K562 (cell line): Measurements from ENCODE around the gene STC2. TPM values are rescaled to one million over a fixed set of nuclear protein-coding genes. Genes with fewer than 3 reads are reported as not detected.
A peak's percentile ranks its signal among the peaks of the same experiment; 100 is the strongest.

ENCODE experiments used
- ATAC-seq: fragments of 200-7000 bp; cut with Tn5 transposase; 3 replicates; pipeline ENCODE4 v1.9.1; 2020; ENCODE audit warnings: moderate library complexity
- BruUV-seq: library from RNA; stranded (reverse); fragments of 400-500 nt; replicated peaks from 2 replicates; lab custom pipeline; 2021; lab: Mats Ljungman, UMichigan
- CTCF ChIA-PET: fragments of 300-600 bp; formaldehyde crosslinking; extraction: SDS; loops from one replicate; lab custom pipeline; 2021; ENCODE audit warnings: low intra/inter-chr PET ratio; lab: Yijun Ruan, JAX
- POLR2A ChIA-PET: fragments of 300-600, 350-650 bp; sonication (Branson Sonifier 250); formaldehyde crosslinking; extraction: SDS; loops from one replicate; lab custom pipeline; 2021; ENCODE audit warnings: antibody characterized with exemption, inconsistent platforms; lab: Yijun Ruan, JAX
- DNase-seq, 4 experiments: peaks; one replicate each; pipeline versions ENCODE4 v3.0.0 to v3.0.0-alpha.2; 2011 to 2018; ENCODE audit warnings: low spot score in 3 of 4, mixed read lengths in 3 of 4; ENCODE audit errors: extremely low read depth in 1 of 4
- FAIRE-seq: peaks from 2 replicates; lab custom pipeline; 2011; peaks lifted over from hg19 to GRCh38; lab: Jason Lieb, UNC
- H2AFZ ChIP-seq: 2 replicates; pipeline ENCODE4 v1.6.0; 2011; ENCODE audit warnings: low read depth, low read length, control low read depth, inconsistent platforms
- H3K27ac ChIP-seq: fragments of 200-600 bp; 3 replicates; pipeline ENCODE4 v1.8.0; 2011; ENCODE audit warnings: low read depth, mild to moderate bottlenecking, control low read depth, inconsistent platforms, low read length, moderate library complexity, mixed read lengths; ENCODE audit errors: extremely low read depth
- H3K27me3 ChIP-seq, 2 experiments: fragments of 300-600 bp in 1 of 2; 2 replicates in 1 of 2; 3 replicates in 1 of 2; pipeline versions ENCODE4 v1.6.0 to v1.8.0; 2011; ENCODE audit warnings: inconsistent platforms in 2 of 2, low read length in 2 of 2, mild to moderate bottlenecking in 1 of 2, mixed read lengths in 1 of 2, moderate library complexity in 1 of 2; ENCODE audit not compliant: control insufficient read depth in 2 of 2, insufficient read depth in 2 of 2
- H3K36me3 ChIP-seq: fragments of 300-600 bp; 3 replicates; pipeline ENCODE4 v1.8.0; 2011; ENCODE audit warnings: mild to moderate bottlenecking, low read length, inconsistent platforms; ENCODE audit not compliant: control insufficient read depth, insufficient read depth
- H3K4me1 ChIP-seq, 2 experiments: fragments of 200-600 bp in 1 of 2; replicated peaks in 1 of 2; 2 replicates in 1 of 2; 3 replicates in 1 of 2; pipeline versions ENCODE4 v1.5.1 to v1.8.0; 2011; ENCODE audit warnings: inconsistent platforms in 2 of 2, low read length in 2 of 2, mild to moderate bottlenecking in 1 of 2, mixed read lengths in 1 of 2, moderate library complexity in 1 of 2; ENCODE audit not compliant: control insufficient read depth in 2 of 2, insufficient read depth in 2 of 2
- H3K4me2 ChIP-seq: 2 replicates; pipeline ENCODE4 v1.6.1; 2011; ENCODE audit warnings: low read length, control low read depth, inconsistent platforms, mixed read lengths; ENCODE audit not compliant: insufficient read depth
- H3K4me3 ChIP-seq: fragments of 200-600 bp; sonication (generic), shearing (Covaris generic); 2 replicates; pipeline ENCODE4 v1.5.1; 2016; ENCODE audit warnings: control low read depth, inconsistent platforms
- H3K79me2 ChIP-seq: fragments of 200-600 bp; 3 replicates; pipeline ENCODE4 v1.8.0; 2011; ENCODE audit warnings: low read length, inconsistent platforms; ENCODE audit not compliant: control insufficient read depth, insufficient read depth
- H3K9ac ChIP-seq, 2 experiments: 2 replicates each; pipeline versions ENCODE4 v1.6.0 to v1.6.1; 2011; ENCODE audit warnings: low read depth in 2 of 2, low read length in 2 of 2, control low read depth in 1 of 2, inconsistent platforms in 1 of 2, mild to moderate bottlenecking in 1 of 2, mixed read lengths in 1 of 2; ENCODE audit not compliant: insufficient read depth in 1 of 2
- H3K9me1 ChIP-seq: one replicate; pipeline ENCODE4 v1.6.0; 2011; ENCODE audit warnings: inconsistent platforms, mild to moderate bottlenecking, low read length, moderate library complexity; ENCODE audit not compliant: control insufficient read depth, insufficient read depth
- H3K9me3 ChIP-seq: replicated peaks from 2 replicates; pipeline ENCODE4 v1.5.1; 2011; ENCODE audit warnings: low read depth, low read length, inconsistent platforms; ENCODE audit not compliant: control insufficient read depth, insufficient read depth
- H4K20me1 ChIP-seq: replicated peaks from 2 replicates; pipeline ENCODE4 v1.6.1; 2011; ENCODE audit warnings: low read length, inconsistent platforms, mixed read lengths; ENCODE audit not compliant: control insufficient read depth, insufficient read depth
- BHLHE40 ChIP-seq: IDR thresholded peaks from 2 replicates; pipeline ENCODE4 v1.6.1; 2011; ENCODE audit warnings: low read length, improper control_type of control experiment
- KAT2B ChIP-seq: IDR thresholded peaks from one replicate; pipeline ENCODE4 v1.6.1; 2012; ENCODE audit warnings: low read depth, mild to moderate bottlenecking, control low read depth, inconsistent platforms, low read length, moderate library complexity
- KAT7 ChIP-seq: sonication (generic); formaldehyde crosslinking; IDR thresholded peaks from 2 replicates; pipeline ENCODE4 v1.8.0; 2022; ENCODE audit warnings: missing genetic modification reagents, mild to moderate bottlenecking, borderline replicate concordance
- OTX1 ChIP-seq: fragments of 450-650 bp; formaldehyde crosslinking; IDR thresholded peaks from 2 replicates; pipeline ENCODE4 v1.4.0; 2022; ENCODE audit warnings: mild to moderate bottlenecking
- RFX1 ChIP-seq: fragments of 450-650 bp; IDR thresholded peaks from 2 replicates; pipeline ENCODE4 v1.6.1; 2016; ENCODE audit warnings: mild to moderate bottlenecking, moderate library complexity
- SMAD2 ChIP-seq: fragments of 150-350 bp; IDR thresholded peaks from 2 replicates; pipeline ENCODE4 v1.6.1; 2014; ENCODE audit warnings: low read depth, mild to moderate bottlenecking, low read length
- YY1 ChIP-seq, 3 experiments: IDR thresholded peaks; 2 replicates each; pipeline ENCODE4 v1.6.1; 2011; ENCODE audit warnings: low read length in 2 of 3, mild to moderate bottlenecking in 2 of 3, moderate library complexity in 2 of 3, borderline replicate concordance in 1 of 3, control low read depth in 1 of 3, low read depth in 1 of 3; ENCODE audit not compliant: insufficient read depth in 3 of 3, insufficient replicate concordance in 2 of 3, control insufficient read depth in 1 of 3, insufficient read length in 1 of 3; ENCODE audit errors: extremely low read depth in 1 of 3
- ZNF586 ChIP-seq: fragments of 450-650 bp; formaldehyde crosslinking; conservative IDR thresholded peaks from 2 replicates; pipeline ENCODE4 v1.4.0; 2020; ENCODE audit warnings: mild to moderate bottlenecking, moderate library complexity
- WGBS: fragments of 100-300 bp; shearing (Covaris generic); methylation state at CpG from one replicate; pipeline ENCODE4 v1.1.6; 2016; ENCODE audit warnings: low coverage, mixed read lengths; ENCODE audit not compliant: insufficient coverage; ENCODE audit errors: missing lambda C conversion rate; 5-methylcytosine and 5-hydroxymethylcytosine counted together
- in situ Hi-C: fragments of 300-500 bp; cut with MboI; formaldehyde crosslinking; loops from 4 replicates; pipeline ENCODE4 v1.15.0; 2018; ENCODE audit warnings: inconsistent platforms, mixed read lengths
- intact Hi-C: fragments of 100-400 bp; cut with micrococcal nuclease; formaldehyde crosslinking; loops from 2 replicates; pipeline ENCODE4 v1.14.2; 2022
- polyA plus RNA-seq, 8 experiments: library from polyadenylated mRNA; depleted of rRNA in 4 of 8; stranded (reverse) in 5 of 8; unstranded in 3 of 8; fragments of >200 nt; fragmentation: Nextera tagmentation in 2 of 8; fragmentation: Illumina TruSeq in 1 of 8; extraction: Ambion mirVana in 2 of 8; extraction: Trizol in 1 of 8; gene quantifications; 2 replicates each; pipeline versions ENCODE4 v1.2.1 to v1.2.3, GENCODE V29; 2011 to 2014; ENCODE audit warnings: inconsistent platforms in 1 of 8, missing spikeins in 1 of 8
- total RNA-seq, 7 experiments: library from RNA; depleted of rRNA in 6 of 7; stranded (reverse); fragments of >200 nt in 6 of 7; fragmentation: Illumina TruSeq in 2 of 7; extraction: Trizol in 2 of 7; gene quantifications; 2 replicates each; pipeline versions ENCODE4 v1.2.1 to v1.2.3, GENCODE V29; 2011 to 2021; ENCODE audit warnings: low replicate concordance in 1 of 7
- TF ChIP-seq, protein P1 (sequence below): sonication (generic); formaldehyde crosslinking; IDR thresholded peaks from 2 replicates; pipeline ENCODE4 v1.8.1; 2023; ENCODE audit warnings: missing genetic modification reagents, mild to moderate bottlenecking, borderline replicate concordance
- TF ChIP-seq, protein P2 (sequence below): fragments of 250-450 bp; sonication (Bioruptor Pico); IDR thresholded peaks from 2 replicates; pipeline ENCODE4 v1.8.0; 2021; ENCODE audit warnings: mild to moderate bottlenecking, moderate library complexity
- TF ChIP-seq, protein P3 (sequence below): fragments of 450-650 bp; IDR thresholded peaks from one replicate; pipeline ENCODE4 v1.6.1; 2018; ENCODE audit warnings: mild to moderate bottlenecking, moderate library complexity; ENCODE audit not compliant: partially characterized antibody

The STC2 gene
- total and polyA plus RNA-seq, 9 of the 15 experiments (the other 6 are each of a cell fraction or from before 2014, with no cell fraction given), result 0.62 to 31.7 (median 7.4) TPM

DNA sequence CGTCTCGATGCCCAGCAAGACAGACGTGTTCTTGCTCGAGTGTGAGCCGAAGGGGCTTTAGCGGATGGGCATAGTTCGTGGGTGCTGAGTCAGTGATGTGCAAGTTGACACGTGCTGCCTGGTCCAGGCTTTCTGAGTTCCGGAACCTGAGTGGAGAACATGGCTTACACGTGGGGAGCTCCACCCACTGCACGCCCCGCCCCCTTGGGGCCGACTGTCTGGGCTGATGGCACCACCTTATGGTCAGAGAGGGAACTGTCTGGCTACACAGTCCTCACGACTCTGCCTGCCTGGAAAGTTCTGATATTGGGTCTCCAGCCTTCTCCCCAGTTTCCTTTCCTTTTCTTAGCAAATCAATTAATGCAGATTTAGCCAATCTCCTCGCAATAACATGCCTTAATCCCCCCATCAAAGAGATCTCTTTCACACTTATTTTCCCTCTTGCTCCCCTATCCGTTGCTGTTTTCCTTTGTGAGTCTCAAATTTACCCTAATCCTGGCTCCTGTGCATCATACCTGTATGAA lies 3.8 kb upstream of the STC2 start:
- POLR2A ChIA-PET, result interaction anchor here (0.5 to 2.7 kb wide), 10 partner anchors 12 to 348 kb away, joined by 3 to 22 read pairs (median 4); no protein-coding TSS in a partner anchor
- in situ Hi-C loops, result loop anchor here (5.0 kb wide), 1 partner anchor 40 kb away; no protein-coding TSS in a partner anchor
- TF ChIP-seq SMAD2 (no peak), BHLHE40 (peak; percentile 96), RFX1 (no peak), KAT2B (no peak), KAT7 (CRISPR knock-in tag) (no peak), ZNF586 (CRISPR knock-in tag) (no peak), OTX1 (peak; percentile 75; the same call in 1 of the 2 replicates), YY1 (IDR thresholded peaks at IDR 0.05; ENCODE audit: borderline replicate concordance in 1 of 3, control insufficient read depth in 1 of 3, extremely low read depth in 1 of 3, insufficient read depth in 3 of 3, insufficient read length in 1 of 3, insufficient replicate concordance in 2 of 3, low read depth in 1 of 3, low read length in 2 of 3) (peak in 2 of 3 experiments; percentile 66 to 74)
- TF ChIP-seq, protein P1, sequence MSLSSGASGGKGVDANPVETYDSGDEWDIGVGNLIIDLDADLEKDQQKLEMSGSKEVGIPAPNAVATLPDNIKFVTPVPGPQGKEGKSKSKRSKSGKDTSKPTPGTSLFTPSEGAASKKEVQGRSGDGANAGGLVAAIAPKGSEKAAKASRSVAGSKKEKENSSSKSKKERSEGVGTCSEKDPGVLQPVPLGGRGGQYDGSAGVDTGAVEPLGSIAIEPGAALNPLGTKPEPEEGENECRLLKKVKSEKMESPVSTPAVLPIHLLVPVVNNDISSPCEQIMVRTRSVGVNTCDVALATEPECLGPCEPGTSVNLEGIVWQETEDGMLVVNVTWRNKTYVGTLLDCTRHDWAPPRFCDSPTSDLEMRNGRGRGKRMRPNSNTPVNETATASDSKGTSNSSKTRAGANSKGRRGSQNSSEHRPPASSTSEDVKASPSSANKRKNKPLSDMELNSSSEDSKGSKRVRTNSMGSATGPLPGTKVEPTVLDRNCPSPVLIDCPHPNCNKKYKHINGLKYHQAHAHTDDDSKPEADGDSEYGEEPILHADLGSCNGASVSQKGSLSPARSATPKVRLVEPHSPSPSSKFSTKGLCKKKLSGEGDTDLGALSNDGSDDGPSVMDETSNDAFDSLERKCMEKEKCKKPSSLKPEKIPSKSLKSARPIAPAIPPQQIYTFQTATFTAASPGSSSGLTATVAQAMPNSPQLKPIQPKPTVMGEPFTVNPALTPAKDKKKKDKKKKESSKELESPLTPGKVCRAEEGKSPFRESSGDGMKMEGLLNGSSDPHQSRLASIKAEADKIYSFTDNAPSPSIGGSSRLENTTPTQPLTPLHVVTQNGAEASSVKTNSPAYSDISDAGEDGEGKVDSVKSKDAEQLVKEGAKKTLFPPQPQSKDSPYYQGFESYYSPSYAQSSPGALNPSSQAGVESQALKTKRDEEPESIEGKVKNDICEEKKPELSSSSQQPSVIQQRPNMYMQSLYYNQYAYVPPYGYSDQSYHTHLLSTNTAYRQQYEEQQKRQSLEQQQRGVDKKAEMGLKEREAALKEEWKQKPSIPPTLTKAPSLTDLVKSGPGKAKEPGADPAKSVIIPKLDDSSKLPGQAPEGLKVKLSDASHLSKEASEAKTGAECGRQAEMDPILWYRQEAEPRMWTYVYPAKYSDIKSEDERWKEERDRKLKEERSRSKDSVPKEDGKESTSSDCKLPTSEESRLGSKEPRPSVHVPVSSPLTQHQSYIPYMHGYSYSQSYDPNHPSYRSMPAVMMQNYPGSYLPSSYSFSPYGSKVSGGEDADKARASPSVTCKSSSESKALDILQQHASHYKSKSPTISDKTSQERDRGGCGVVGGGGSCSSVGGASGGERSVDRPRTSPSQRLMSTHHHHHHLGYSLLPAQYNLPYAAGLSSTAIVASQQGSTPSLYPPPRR (CRISPR knock-in tag), result no peak
- TF ChIP-seq, protein P2, sequence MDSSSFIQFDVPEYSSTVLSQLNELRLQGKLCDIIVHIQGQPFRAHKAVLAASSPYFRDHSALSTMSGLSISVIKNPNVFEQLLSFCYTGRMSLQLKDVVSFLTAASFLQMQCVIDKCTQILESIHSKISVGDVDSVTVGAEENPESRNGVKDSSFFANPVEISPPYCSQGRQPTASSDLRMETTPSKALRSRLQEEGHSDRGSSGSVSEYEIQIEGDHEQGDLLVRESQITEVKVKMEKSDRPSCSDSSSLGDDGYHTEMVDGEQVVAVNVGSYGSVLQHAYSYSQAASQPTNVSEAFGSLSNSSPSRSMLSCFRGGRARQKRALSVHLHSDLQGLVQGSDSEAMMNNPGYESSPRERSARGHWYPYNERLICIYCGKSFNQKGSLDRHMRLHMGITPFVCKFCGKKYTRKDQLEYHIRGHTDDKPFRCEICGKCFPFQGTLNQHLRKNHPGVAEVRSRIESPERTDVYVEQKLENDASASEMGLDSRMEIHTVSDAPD, result no peak
- TF ChIP-seq, protein P3, sequence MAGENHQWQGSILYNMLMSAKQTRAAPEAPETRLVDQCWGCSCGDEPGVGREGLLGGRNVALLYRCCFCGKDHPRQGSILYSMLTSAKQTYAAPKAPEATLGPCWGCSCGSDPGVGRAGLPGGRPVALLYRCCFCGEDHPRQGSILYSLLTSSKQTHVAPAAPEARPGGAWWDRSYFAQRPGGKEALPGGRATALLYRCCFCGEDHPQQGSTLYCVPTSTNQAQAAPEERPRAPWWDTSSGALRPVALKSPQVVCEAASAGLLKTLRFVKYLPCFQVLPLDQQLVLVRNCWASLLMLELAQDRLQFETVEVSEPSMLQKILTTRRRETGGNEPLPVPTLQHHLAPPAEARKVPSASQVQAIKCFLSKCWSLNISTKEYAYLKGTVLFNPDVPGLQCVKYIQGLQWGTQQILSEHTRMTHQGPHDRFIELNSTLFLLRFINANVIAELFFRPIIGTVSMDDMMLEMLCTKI, result no peak

More for the DNA sequence above, 3.8 kb upstream of the STC2 start:
- Histone ChIP-seq H3K9me1 (no peaks in the 10 kb centered on the region), H3K27ac (no peak overlapping the region), H3K4me2 (no peak overlapping the region; the same call in 1 of the 2 replicates), H3K27me3 (0 out of 5 replicates have a peak, but pooled peaks cover 0 to 5% of the 10 kb centered on the region in 2 experiments), H2AFZ (peak overlapping the region; percentile 78), H4K20me1 (no peaks in the 10 kb centered on the region), H3K4me1 (peaks cover 4 to 25% of the 10 kb centered on the region in 2 experiments; a peak in 3 of 5 replicates), H3K4me3 (no peak overlapping the region), H3K9ac (no peak overlapping the region), H3K36me3 (no peaks in the 10 kb centered on the region), H3K9me3 (no peaks in the 10 kb centered on the region), H3K79me2 (peaks cover 11% of the 10 kb centered on the region)
- ATAC-seq (peak; percentile 78), DNase-seq (peak; percentile 93 to 95 (median 94)), FAIRE-seq (peak; percentile 98)
- CTCF ChIA-PET, result interaction anchor here (0.6 to 3.2 kb wide), 3 partner anchors 13 to 187 kb away, joined by 3 to 86 read pairs (median 7); partner anchors contain the start of gene BNIP1
- BruUV-seq, result no TSS peak
- 28% methylated on average over 16 of the region's 16 CpGs for WGBS
- intact Hi-C loops, result loop anchor here (1.0 to 10.0 kb wide), 4 partner anchors 38 to 355 kb away; no protein-coding TSS in a partner anchor
